CD4-positive, alpha-beta T cell treated with Interleukin-17A for 4 hours (primary cell): Measurements from ENCODE around the gene NCBP1.

Experiments
- DNase-seq: peaks from one replicate; pipeline ENCODE4 v3.0.0-alpha.2; 2020; ENCODE audit warnings: mixed read lengths

NCBP1 gene

DNA sequence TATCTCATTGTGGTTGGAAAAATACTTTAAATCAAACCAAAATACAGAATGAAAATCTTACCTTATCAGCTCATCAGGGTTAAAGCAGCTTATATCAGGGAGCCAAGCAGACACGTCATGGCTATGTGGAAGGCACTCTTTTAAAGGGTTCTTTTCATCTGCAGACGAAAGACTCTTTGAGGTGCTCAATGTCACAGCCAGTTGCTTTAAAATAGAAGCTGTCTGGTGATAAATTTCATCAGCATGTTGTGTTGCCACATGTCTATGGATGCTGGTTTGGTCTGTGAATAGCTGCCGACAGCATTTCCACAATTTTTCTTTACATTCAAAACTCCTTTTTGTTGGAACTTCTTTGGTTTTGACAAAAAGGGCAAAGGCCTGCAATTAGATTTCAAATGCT is 8.0 kb upstream of the NCBP1 start:
- no peak for DNase-seq

DNA sequence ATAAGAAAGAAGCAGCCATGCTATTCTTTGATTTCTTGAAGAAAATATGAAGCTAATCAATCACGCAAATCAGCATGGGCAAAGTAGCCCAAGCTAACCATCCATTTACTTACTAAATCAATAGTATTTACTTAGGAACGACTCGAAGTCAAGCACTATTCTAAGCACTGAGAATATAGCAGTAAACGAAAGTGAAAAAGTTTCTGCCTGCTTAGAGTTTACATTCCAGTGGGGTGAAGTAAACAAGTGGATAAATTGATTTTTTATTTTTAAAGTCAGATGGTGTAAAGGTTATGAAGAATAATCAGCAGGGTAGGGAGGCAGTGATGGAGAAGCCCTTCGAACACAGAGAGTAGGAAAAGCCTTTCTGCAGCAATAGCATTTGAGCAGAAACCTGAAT is 6.0 kb upstream of the NCBP1 start:
- DNase-seq = no peak

DNA sequence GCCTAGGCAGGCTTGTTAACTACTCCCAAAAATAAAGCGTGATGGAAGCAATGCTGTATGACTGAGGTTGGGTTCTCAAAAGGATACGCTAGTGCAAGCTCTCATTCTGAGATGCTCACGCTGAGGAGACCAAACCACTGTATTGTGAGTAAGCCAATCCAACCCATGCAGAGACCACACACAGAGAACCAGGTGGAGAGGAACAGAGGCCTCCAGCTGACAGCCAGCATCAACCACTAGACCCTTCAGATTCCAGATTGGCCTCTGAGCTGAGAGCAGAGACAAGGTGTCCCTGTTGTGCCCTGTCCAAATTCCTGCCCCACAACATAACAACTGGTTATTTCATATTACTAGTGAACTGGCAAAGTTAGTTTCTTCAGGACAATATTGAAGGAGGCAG is 5.0 kb upstream of the NCBP1 start:
- no peak for DNase-seq

DNA sequence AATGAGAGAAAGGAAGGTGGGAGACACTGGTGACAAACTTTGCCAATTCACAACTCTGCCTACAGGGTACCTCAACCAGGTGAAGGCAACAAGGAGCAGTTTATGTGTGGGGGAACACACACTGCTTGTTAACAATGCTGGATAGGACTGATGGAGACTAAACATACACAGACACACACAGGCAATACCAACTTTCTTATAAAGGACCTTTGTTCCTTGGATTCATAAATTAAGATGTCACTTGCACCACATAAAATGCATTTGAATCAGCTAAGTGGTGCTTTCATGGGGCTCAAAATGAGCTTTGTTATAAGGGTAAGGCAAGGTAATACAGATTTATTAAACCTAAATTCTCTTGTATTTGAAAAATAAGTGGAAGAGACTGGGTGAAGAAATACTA is 4.5 kb upstream of the NCBP1 start:
- DNase-seq = no peak

DNA sequence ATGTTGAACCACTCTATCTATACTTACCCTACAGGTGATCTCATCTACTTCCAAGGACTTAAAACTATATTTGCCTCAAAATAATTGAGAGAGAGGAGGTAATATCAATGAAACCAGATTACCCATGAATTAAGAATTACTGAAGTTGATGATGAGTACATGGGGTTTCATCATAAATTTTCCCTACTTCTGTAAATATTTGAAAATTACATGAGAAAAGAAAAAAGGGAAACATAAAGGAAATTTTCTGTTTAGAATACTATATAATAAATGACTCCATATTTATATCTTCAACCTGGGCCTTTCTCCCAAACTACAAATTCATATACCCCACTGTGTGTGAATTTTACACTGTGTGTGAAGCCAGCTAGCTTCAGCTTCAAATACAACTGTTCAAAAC is 3.0 kb upstream of the NCBP1 start:
- DNase-seq = no peak

DNA sequence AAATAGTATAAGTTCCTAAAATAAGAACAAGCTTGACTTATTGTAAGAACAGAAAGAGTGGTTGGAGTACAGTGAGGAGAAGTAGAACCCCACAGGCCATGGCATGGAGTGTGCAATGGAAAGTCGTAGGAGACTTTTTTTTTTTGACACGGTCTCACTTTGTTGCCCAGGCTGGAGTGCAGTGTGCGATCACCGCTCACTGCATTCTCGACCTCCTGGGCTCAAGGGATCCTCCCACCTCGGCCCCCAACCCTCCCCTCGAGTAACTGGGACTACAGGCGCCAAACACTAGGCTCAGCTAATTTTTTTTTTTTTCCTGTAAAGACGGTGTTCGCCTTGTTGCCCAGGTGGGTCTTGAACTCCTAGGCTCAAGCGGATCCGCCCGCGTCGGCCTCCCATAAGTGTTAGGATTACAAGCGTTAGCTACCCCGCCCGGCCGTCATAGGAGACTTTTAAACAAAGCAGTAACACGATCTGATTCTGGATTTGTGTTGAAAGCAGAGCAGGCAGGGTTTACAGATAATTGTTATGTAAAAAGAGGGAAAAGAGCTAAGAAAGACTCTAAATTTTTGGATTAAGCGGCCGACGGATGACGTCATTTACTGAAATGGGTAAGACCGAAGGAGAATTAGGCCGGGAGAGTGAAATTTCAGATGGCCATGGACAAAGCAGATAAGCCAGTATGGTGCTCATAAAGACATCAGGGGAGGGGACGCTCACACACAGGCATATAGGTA is 1.2 kb upstream of the NCBP1 start:
- peak; percentile 34 for DNase-seq

DNA sequence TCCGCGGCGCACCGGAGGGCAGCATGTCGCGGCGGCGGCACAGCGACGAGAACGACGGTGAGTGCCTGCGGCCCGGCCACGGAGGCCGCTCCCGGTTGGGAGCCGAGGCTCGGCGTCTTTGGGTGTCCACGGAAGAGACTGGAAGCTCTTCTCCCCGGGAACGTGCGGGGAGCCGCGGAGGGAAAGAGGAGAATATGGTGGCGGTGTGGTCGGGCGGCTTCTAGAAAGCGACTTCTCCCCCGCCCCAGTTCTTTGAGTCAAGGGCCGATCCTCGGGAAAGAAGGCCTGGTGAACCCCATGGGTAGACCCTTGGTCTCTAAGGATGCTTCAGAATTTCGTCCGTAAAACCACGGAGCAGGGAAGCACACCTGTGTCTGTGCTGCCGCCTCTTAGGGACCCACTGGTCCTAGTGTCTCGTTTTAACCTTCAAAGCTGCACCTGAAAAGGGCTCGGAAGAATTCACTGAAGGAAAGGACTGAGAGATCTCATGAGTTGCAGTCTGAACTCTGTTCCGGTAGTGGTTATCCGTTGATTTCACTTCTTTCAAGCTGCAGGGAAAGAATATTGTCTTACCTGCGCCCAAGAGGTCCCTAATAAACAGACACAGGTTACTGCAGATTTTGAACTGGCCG is 354 bp downstream of the NCBP1 start:
- no peak for DNase-seq

DNA sequence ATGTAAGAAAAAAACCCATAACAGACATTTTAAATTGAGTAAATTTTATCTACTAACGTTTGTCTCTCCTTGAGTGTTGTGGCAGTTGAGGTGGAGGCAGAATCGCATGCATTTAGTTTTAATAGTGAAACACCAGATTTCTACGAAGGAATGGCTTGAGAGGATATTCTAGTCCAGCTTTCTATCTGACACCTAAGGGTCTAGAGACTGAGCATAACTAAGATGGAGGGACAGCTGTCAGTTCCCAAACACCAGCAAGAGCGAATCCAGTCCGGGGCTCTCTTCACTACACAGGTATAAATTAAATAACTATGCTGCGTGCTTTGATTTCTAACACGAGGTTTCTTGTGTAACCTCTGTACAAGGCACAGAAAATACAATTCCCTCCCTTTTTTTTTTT is 1.4 kb downstream of the NCBP1 start:
- no peak for DNase-seq

DNA sequence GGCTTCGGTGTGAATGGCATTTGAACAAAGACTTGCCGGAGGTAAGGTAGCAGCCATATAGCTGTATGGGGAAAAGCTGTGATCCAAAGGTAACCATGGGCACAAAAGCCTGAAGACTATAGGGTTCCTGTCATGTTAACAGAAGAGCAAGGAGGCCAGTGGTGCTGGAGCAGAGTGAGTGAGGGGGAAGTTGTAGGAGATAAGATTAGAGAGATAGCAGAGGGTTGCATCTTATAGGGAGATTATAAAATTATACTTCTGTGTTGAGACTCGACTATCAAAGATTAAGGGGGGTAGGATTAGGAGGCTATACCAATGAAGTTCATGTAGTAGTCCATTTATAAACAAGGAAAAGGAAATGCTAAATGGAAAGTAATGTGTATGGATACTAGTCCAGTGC is 3.3 kb downstream of the NCBP1 start:
- no peak for DNase-seq

DNA sequence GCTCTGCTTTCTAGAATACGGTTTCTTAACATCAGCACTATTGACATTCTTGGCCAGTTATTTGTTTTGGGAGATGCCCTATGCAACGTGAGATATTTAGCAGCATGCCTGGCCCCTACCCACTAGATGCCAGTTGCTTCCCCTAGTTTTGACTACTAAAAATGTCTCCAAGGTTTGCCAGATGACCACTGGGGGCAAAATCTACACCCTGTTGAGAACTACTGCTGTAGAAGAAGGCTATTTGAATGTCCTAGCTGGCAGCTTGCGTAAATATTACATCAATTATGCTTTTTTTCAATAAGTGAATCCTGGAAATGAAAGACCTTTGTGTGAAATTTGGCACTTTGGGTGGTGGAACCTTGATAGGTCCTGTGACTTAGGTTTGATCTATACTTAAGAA is 5.0 kb downstream of the NCBP1 start:
- no peak for DNase-seq

DNA sequence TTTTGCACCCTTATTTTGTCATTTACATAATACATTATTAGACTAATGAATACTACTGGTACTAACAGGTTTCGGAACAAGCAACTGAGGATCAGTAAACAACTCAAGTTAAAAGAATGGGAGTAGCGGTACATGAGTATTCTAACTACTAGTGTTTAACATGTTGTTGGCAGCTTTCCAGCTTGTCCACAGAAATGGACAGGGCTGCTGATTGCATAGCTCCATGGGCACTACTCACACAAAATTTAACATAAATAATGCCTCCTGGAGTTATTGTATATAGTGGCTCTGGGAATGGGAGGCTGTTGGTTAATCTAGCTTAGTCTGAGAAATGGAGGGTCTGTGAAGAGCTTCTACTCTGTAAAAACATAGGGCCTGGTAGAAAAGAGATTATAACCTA is 6.7 kb downstream of the NCBP1 start:
- no peak for DNase-seq

DNA sequence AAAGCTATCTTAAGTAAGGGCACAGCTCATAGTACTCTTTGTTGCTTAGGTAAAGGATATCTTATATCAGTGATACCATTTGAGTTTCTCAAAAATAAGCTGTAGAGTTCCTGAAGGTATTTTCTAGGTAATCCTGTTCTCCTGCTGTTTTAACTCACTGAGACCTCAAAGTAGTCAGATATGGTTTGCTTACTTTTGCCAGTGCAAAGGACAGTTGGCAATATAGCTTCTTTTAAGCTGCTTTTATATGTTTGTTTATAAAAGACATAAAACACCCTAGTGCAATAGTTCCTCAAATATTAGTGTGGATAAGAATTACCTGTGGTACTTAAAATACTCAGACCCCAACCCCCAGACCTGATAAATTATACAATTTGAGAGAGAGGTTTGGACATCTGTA is 12.1 kb downstream of the NCBP1 start:
- DNase-seq = no peak

DNA sequence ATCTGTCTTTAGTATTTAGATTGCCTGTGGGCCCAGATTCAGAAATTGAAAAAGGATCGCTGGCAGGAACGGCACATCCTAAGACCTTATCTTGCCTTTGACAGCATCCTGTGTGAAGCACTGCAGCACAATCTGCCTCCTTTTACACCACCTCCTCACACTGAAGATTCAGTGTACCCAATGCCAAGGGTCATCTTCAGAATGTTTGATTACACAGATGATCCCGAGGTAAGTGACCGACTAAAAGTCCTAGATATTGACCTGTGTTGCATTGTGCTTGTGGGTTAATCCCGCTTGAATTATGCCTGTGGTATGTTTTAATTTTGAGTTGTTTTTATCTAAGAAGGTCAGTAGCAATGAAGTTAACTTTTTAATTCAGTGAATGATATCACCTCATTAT is 14.4 kb downstream of the NCBP1 start:
- DNase-seq = no peak

DNA sequence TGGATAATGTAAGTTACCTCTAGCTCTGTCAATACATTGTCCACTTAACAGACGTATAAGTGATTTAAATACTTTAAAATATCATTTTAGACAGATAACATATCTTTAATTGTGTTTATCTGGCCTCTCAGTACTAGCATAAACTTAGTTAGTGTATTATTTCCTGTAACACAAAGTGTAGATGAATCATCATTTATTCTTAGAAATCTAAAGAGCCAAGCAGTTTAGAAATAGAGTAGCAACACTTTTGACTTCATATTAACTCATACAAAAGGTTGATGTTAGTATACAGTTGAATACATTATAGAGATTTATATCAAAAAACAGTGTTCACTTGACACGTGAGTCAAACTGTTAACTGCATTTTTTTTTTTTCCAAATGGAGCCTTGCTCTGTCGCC is 18.0 kb downstream of the NCBP1 start:
- DNase-seq = no peak

DNA sequence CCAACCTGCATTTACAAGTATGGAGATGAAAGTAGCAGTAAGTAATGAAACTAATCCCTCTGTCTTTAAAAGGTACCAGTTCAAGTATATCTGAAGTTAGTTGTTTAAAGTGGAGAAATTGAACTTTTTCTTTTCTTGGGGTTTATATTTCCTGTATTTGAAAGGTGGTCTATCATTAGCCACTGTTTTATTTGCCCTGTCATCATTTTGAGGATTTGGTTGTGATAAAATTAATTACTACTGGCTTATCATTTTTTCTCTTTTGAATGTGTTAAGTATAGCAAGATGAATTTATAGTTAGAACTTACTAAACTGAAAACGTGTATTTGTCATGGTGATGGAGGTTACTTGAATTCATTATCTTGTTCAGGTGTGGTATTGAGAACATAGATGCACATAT is 25.1 kb downstream of the NCBP1 start:
- no peak for DNase-seq

DNA sequence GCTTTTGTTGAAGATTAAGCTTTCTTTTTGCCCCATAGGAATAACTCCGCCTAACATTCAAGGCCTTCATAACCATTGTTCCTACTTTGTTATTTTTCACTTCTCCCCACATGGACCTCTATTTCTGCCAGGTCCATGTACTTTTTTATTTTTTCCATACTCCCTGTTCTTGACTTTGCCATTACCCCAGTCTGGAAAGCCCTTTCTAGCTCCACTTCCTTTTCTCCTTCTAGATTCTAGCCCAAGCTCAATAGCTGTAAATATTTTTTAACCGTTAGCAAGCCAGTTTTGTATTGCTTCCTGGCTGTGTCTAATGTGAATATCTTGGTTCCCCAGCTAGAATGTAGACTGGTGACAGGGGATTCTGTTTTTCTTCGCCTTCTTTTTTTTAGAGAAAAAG is 26.1 kb downstream of the NCBP1 start:
- DNase-seq = no peak

DNA sequence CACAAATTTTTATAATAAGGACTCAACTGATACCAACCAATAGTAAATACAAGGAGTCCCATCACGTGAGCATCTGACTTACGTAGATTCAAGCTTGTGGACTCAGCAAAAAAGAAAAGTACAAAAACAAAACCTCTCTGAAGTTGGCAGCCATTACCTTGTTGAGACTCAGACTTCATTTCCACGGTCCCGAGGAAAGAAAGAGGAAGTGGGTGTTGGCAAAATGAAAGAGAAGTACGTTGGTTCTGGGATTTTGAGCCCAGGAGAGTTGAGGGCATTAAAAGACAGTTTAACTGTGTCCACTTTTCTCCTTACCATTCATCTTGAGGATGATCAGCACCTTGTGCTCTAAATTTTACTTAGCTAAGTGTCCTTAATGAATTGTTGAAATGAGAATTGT is 26.7 kb downstream of the NCBP1 start:
- DNase-seq = no peak

DNA sequence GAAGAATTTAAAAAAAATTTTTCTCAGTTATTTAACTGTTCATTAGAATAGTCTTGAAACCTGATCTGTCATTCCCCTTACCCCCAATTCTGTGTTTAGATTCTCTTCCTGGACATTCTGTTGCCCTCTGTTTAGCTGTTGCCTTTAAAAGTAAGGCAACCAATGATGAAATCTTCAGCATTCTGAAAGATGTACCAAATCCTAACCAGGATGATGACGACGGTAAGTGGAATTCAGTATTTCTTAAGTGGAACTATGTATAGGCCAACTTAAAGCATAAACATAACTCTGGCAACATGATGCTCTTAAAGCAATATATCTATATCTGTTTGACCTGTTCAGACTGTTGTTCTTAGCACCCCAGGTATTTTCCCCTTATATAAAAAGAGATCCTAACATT is 27.2 kb downstream of the NCBP1 start:
- no peak for DNase-seq

DNA sequence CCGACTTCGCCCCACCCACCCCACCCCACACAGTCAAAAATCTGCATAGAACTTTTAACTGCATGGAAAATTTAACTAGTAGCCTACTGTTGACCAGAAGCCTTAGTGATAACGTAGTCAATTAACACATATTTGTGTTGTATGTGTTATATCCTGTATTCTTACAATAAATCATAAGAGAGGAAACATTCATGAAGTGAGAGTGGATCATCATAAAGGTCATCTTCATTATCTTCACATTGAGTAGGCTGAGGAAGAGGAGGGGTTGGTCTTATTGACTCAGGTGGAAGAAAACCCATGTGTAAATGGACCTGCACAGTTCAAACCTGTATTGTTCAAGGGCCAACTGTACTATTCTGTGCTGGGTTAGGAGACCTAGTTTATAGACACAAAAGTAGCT is 32.1 kb downstream of the NCBP1 start:
- DNase-seq = no peak

DNA sequence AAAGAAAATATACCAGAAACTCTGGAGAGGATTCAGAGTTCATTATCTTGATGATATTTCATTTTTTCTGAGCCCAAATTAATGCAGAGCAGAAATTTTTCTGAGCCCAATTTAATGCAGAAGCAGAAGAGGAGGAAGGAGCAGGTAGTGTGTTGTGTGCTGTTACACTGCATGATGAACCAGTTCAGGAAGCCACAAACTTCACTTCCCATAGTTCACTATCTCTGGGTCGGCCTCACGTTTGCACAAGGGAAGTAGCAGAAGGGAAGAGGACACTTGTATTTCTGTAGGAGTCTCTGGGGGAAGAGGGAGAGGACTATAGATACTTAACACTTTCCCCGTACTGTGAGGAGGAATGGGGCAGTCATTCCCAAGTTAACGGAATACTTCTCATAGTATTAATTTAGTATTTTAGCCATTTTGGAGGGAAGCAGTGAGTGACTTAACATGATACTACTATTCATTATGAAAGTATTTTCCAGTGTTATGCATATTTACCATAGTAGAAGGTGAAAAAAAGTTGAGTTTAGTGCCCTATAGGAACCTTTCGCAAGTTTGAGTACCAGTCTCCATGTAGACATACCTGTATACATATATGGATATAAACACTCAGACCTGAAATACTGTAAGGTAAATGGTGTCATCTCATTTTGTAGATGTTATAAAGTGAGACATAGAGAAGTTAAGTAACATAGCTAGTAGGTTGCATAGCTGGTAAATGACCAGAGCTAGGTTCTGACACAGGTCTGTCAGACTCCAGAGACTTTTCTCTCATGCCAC is 33.5 kb downstream of the NCBP1 start:
- no peak for DNase-seq

DNA sequence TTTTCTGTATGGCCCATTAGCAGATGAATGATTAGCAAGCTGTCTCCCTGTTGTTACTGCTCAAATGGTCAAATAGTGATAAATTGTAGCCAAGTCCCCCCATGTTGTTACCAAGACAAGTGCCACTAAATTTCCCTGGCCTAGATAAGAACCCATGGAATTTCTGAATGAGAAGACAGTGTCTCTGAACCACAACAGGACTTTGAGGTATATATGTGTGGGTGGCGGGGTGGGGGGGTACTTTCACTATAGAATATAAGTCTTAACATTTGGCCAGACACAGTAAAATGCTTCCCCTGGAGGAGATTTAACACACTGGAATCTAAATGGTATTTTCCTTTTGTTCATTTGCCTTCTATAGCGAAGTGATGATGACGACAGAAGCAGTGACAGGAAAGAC is 34.9 kb downstream of the NCBP1 start:
- no peak for DNase-seq

DNA sequence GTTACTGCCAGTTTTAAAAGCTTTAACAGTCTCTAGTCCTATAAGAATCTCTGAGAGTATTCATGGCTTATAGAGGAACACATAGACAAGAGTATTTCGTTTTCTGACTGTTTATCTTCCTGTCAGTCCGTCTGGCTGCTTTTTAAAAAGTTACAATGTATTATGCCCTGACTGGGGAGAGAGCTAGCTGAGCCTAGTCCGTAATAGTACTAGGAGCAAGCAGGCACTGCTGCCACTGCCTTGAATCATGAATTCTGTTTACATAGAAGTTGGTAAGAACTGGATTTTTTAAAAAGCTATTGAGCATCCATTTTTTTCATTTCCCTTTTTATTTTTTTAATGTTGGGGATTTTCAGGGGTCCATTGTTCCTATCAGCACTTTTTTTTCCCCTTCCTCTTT is 37.0 kb downstream of the NCBP1 start:
- DNase-seq = no peak

DNA sequence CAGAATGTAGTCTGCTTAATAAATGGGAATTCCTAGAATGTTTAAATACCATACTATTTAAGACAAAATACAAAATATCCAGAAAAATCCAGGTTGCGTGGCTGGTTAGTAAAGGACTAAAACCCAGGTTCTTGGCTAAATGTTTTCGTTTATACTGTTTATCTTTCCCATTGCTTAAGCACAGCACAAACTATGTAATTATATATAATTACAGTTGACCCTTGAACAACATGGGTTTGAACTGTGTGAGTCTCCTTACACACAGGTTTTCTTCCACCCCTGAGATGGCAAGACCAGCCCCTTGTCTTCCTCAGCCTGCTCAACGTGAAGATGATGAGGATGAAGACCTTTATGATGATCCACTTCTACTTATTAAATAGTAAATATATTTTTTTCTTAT is 38.8 kb downstream of the NCBP1 start:
- no peak for DNase-seq

DNA sequence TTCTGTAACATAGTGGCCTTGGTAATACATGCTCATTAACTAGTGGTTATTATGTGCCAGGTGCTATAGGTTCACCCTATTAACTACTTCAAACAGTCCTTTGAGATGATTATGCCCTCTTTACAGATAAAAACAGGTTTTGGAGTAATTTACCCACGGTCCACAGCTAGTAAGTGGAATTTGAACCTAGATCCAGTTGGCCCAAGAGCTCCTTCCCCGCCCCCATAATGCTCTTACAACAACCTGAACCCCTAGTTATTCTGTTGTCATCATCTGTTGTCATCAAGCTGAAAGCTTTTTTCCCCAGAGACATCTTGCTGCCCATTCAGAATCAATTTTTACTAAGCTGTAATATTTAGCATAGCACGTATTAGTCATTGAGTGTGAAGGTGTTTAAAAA is 40.3 kb downstream of the NCBP1 start:
- DNase-seq = no peak
